MCF 10A (cell line): ENCODE data around the gene TRPM8. TPM values are rescaled to one million over a fixed set of nuclear protein-coding genes. Genes with fewer than 3 reads are reported as not detected.

Source experiments
- BruUV-seq: library from RNA; stranded (reverse); fragments of 400-500 nt; replicated peaks from 2 replicates; lab custom pipeline; 2021; lab: Mats Ljungman, UMichigan
- CTCF ChIA-PET: fragments of 300-600 bp; sonication (Branson Sonifier 250); formaldehyde crosslinking; extraction: SDS; loops from one replicate; lab custom pipeline; 2021; ENCODE audit warnings: antibody characterized with exemption, inconsistent platforms; lab: Yijun Ruan, JAX
- POLR2A ChIA-PET: fragments of 300-600, 350-650 bp; sonication (Branson Sonifier 250); formaldehyde crosslinking; extraction: SDS; loops from one replicate; lab custom pipeline; 2020; ENCODE audit warnings: antibody characterized with exemption, inconsistent platforms; lab: Yijun Ruan, JAX
- DNase-seq: peaks from one replicate; pipeline ENCODE4 v3.0.0-alpha.2; 2018; ENCODE audit not compliant: unreplicated experiment
- H3K27ac Mint-ChIP-seq: one replicate; pipeline ENCODE4 v1.8.0; 2022; ENCODE audit warnings: mild to moderate bottlenecking, low read depth, mixed read lengths; ENCODE audit not compliant: unreplicated experiment
- H3K27me3 Mint-ChIP-seq: one replicate; pipeline ENCODE4 v1.8.0; 2022; ENCODE audit warnings: mixed read lengths; ENCODE audit not compliant: insufficient read depth, unreplicated experiment
- H3K36me3 Mint-ChIP-seq: one replicate; pipeline ENCODE4 v1.8.0; 2022; ENCODE audit warnings: mild to moderate bottlenecking, moderate library complexity, mixed read lengths; ENCODE audit not compliant: insufficient read depth, unreplicated experiment
- H3K4me1 Mint-ChIP-seq: one replicate; pipeline ENCODE4 v1.8.0; 2022; ENCODE audit warnings: mixed read lengths; ENCODE audit not compliant: insufficient read depth, unreplicated experiment
- H3K4me3 Mint-ChIP-seq: one replicate; pipeline ENCODE4 v1.8.0; 2022; ENCODE audit warnings: mild to moderate bottlenecking, moderate library complexity, mixed read lengths; ENCODE audit not compliant: unreplicated experiment
- H3K9me3 Mint-ChIP-seq: one replicate; pipeline ENCODE4 v1.8.0; 2022; ENCODE audit warnings: mixed read lengths; ENCODE audit not compliant: unreplicated experiment
- CTCF ChIP-seq: fragments of 200-600 bp; IDR thresholded peaks from one replicate; pipeline ENCODE4 v1.8.0; 2022; ENCODE audit warnings: antibody characterized with exemption, mild to moderate bottlenecking; ENCODE audit not compliant: unreplicated experiment
- intact Hi-C: fragments of 100-400 bp; cut with micrococcal nuclease; formaldehyde crosslinking; loops from 2 replicates; pipeline ENCODE4 v1.14.1; 2022
- total RNA-seq: library from RNA; stranded (reverse); gene quantifications from 2 replicates; pipeline ENCODE4 v1.2.3, GENCODE V29; 2022

Gene TRPM8
- total RNA-seq, 1 experiment from 2014 or later = not detected

GRCh38 chr2:233980955-233981561, 63.9 kb downstream of the TRPM8 start:
- BruUV-seq = no TSS peak
- POLR2A ChIA-PET = interaction anchor here (0.9 kb wide), 1 partner anchor 135 kb away, joined by 3 read pairs; no protein-coding TSS in a partner anchor
- peaks cover 28% of the 10 kb centered on the region for H3K4me1 Mint-ChIP-seq

GRCh38 chr2:233981574-233982420, 64.6 kb downstream of the TRPM8 start:
- H3K27me3 Mint-ChIP-seq = no peaks in the 10 kb centered on the region
- TF ChIP-seq CTCF = no peak
- H3K4me3 Mint-ChIP-seq = no peak overlapping the region
- peaks cover 9% of the 10 kb centered on the region for H3K9me3 Mint-ChIP-seq
- ChIA-PET CTCF (interaction anchor here (0.6 to 1.5 kb wide), 5 partner anchors 97 to 563 kb away, joined by 3 to 8 read pairs (median 3); no protein-coding TSS in a partner anchor), POLR2A (interaction anchor here (0.9 to 1.0 kb wide), 6 partner anchors 9 to 514 kb away, joined by 3 to 5 read pairs (median 4); no protein-coding TSS in a partner anchor)
- peaks cover 24% of the 10 kb centered on the region for H3K4me1 Mint-ChIP-seq
- no peaks in the 10 kb centered on the region for H3K36me3 Mint-ChIP-seq
- intact Hi-C loops = loop anchor here (2.0 kb wide), 1 partner anchor 151 kb away; no protein-coding TSS in a partner anchor
- no peak for DNase-seq
- BruUV-seq = no TSS peak
- H3K27ac Mint-ChIP-seq = no peak overlapping the region

More at GRCh38 chr2:233980955-233981561, 63.9 kb downstream of the TRPM8 start:
- CTCF ChIA-PET = interaction anchor here (0.6 to 1.5 kb wide), 4 partner anchors 97 to 564 kb away, joined by 3 to 8 read pairs (median 3); no protein-coding TSS in a partner anchor
- intact Hi-C loops = no loop called here
- no peak for DNase-seq
- Mint-ChIP-seq H3K36me3 (no peaks in the 10 kb centered on the region), H3K4me3 (no peak overlapping the region), H3K9me3 (peaks cover 9% of the 10 kb centered on the region), H3K27ac (no peak overlapping the region), H3K27me3 (no peaks in the 10 kb centered on the region)
- no peak for TF ChIP-seq CTCF

GRCh38 chr2:233982421-233983121, 65.4 kb downstream of the TRPM8 start:
- DNase-seq = peak; percentile 53
- POLR2A ChIA-PET = interaction anchor here (0.9 to 1.0 kb wide), 5 partner anchors 8 to 513 kb away, joined by 3 to 5 read pairs (median 4); no protein-coding TSS in a partner anchor
- no peaks in the 10 kb centered on the region for H3K36me3 Mint-ChIP-seq
- CTCF ChIA-PET = interaction anchor here (1.3 to 1.5 kb wide), 2 partner anchors 153 to 563 kb away, joined by 3 to 8 read pairs; no protein-coding TSS in a partner anchor
- no TSS peak for BruUV-seq
- intact Hi-C loops = loop anchor here (2.0 kb wide), 1 partner anchor 150 kb away; no protein-coding TSS in a partner anchor
- H3K4me3 Mint-ChIP-seq = no peak overlapping the region
- no peak overlapping the region for H3K27ac Mint-ChIP-seq
- TF ChIP-seq CTCF = no peak
- peaks cover 17% of the 10 kb centered on the region for H3K4me1 Mint-ChIP-seq
- no peaks in the 10 kb centered on the region for H3K27me3 Mint-ChIP-seq
- H3K9me3 Mint-ChIP-seq = peaks cover 9% of the 10 kb centered on the region
